Ovary (tissue), 9 donors: ENCODE measurements around the gene CROCC. TPM values are rescaled to one million over a fixed set of nuclear protein-coding genes. Genes with fewer than 3 reads are reported as not detected.

Experiments
- DNase-seq, 5 donors: peaks; one replicate each; pipeline ENCODE4 v3.0.0-alpha.2; 2019 to 2020
- H3K27ac ChIP-seq, 2 donors: fragments of 200-600 bp; one replicate each; pipeline versions ENCODE4 v1.5.1 to v1.8.0; 2019 to 2022
- H3K27me3 ChIP-seq: fragments of 200-600 bp; one replicate; pipeline ENCODE4 v1.8.0; 2022
- H3K36me3 ChIP-seq: fragments of 200-600 bp; sonication (generic); one replicate; pipeline ENCODE4 v1.5.1; 2019
- H3K4me1 ChIP-seq: one replicate; pipeline ENCODE4 v1.8.1; 2013; ENCODE audit warnings: mild to moderate bottlenecking, moderate library complexity; ENCODE audit not compliant: insufficient read depth
- H3K4me3 ChIP-seq: fragments of 200-600 bp; sonication (generic); one replicate; pipeline ENCODE4 v1.5.1; 2017
- H3K9me3 ChIP-seq, 2 donors: fragments of 200-600 bp in 1 of 2; sonication (generic) in 1 of 2; one replicate each; pipeline versions ENCODE4 v1.5.1 to v1.8.1; 2013 to 2019; ENCODE audit warnings: mild to moderate bottlenecking in 1 of 2, moderate library complexity in 1 of 2
- CTCF ChIP-seq, 3 donors: fragments of 450-650 bp in 2 of 3; fragments of 200-600 bp in 1 of 3; IDR thresholded peaks; one replicate each; pipeline versions ENCODE4 v1.5.1 to v1.8.0; 2016 to 2022; ENCODE audit warnings: antibody characterized with exemption in 3 of 3, mild to moderate bottlenecking in 1 of 3
- EP300 ChIP-seq: sonication (generic); formaldehyde crosslinking; IDR thresholded peaks from one replicate; pipeline ENCODE4 v1.6.1; 2017; ENCODE audit warnings: antibody characterized with exemption
- POLR2A ChIP-seq: fragments of 450-650 bp; IDR thresholded peaks from one replicate; pipeline ENCODE4 v1.6.1; 2017; ENCODE audit warnings: antibody characterized with exemption, mild to moderate bottlenecking, moderate library complexity
- WGBS, 3 donors: extraction: QIAGEN DNeasy Blood & Tissue Kit in 1 of 3; methylation state at CpG; one replicate each; pipeline versions ENCODE4 v1.1.5 to v1.1.7; 2013 to 2017; 5-methylcytosine and 5-hydroxymethylcytosine counted together
- intact Hi-C, 4 donors: fragments of 100-400 bp; cut with DNase I; formaldehyde crosslinking; loops; one replicate each; pipeline versions ENCODE4 v1.11.0 to v1.15.1; 2022 to 2023
- polyA plus RNA-seq, 2 donors: library from polyadenylated mRNA; stranded (reverse); fragments of 200-250 nt in 1 of 2; fragments of 350-450 nt in 1 of 2; fragmentation: Illumina TruSeq in 1 of 2; extraction: RNeasy Lipid Tissue Mini Kit (QIAGEN cat#74804) in 1 of 2; gene quantifications; one replicate each; pipeline ENCODE4 v1.2.3, GENCODE V29; 2013 to 2014
- total RNA-seq, 7 donors: library from RNA; depleted of rRNA in 2 of 7; stranded (reverse); fragments of >200 nt in 2 of 7; fragmentation: NEBNext Ultra II Directional in 3 of 7; extraction: Animal tissue kit (Norgen Biotek cat#: 25700) in 3 of 7; gene quantifications; one replicate each; pipeline versions ENCODE4 v1.1.0 to v1.2.4, GENCODE V29; 2016 to 2023
- donor health status: DM: no; HTN: no; CAD: no; lungs with moderate emphysema.
- donor health status: DM: no; HTN: no; CAD: no.
- donor health status: Bipolar disorder and iron deficiency.
- donor health status: DM: yes; HTN: yes; CAD: no.
- donor health status: DM: no; HTN: no; CAD: no.
- donor health status: DM: yes; HTN: yes; CAD: no.

CROCC gene
- total and polyA plus RNA-seq, 9 donors: 1.7 to 49.1 (median 33.6) TPM

DNA sequence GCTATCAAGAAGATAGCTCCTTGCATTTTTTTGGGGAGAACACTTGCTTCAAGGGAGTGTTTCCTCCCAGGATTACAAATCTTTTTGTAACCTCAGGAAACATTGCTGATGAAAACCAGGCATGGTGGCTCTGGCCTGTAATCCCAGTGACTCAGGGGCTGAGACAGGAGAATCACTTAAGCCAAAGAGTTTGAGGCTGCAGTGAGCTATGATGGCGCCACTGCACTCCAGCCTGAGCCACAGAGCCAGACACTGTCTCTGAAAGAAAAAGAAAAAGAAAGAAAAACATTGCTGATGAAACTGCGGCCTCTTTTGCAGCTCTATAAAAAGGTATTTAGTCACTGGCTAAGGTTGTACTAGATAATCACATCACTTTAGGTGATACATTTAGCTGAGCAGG, 18.7 kb upstream of the CROCC start:
- TF ChIP-seq EP300 (no peak), CTCF (IDR thresholded peaks at IDR 0.05) (no peak), POLR2A (no peak)
- 70 to 82% (median 79%) methylated on average over 2 of the region's 2 CpGs for WGBS, 3 donors
- Histone ChIP-seq H3K36me3 (no peaks in the 10 kb centered on the region), H3K27ac (peak overlapping the region in 1 of 2 donors; percentile 99), H3K4me1 (no peaks in the 10 kb centered on the region), H3K4me3 (no peak overlapping the region), H3K9me3 (no peaks in the 10 kb centered on the region), H3K27me3 (no peaks in the 10 kb centered on the region)
- no peak for DNase-seq
- intact Hi-C loops: no loop called here

DNA sequence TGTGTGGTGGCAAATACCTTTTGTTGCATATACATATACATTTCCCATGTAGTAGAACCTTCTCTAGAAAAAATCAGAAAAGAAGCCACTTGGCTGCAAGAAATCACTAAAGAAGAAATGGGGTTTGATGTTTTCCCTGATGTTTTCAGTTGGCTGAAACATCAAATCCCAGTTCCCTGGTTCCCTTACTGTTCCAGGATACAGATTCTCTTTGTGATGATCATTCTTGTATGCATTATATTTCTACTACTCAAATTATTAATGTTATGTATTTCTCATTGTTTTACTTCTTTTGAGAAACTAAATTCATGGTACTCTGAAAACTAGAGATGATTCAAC, 18.3 kb upstream of the CROCC start:
- H3K4me1 ChIP-seq: no peaks in the 10 kb centered on the region
- TF ChIP-seq EP300: no peak
- TF ChIP-seq CTCF (IDR thresholded peaks at IDR 0.05): no peak
- no peak for TF ChIP-seq POLR2A
- H3K36me3 ChIP-seq: no peaks in the 10 kb centered on the region
- intact Hi-C loops: no loop called here
- no peak for DNase-seq
- H3K27ac ChIP-seq: peak overlapping the region; percentile 92 to 99
- H3K9me3 ChIP-seq: no peaks in the 10 kb centered on the region
- H3K4me3 ChIP-seq: peak overlapping the region; percentile 55
- H3K27me3 ChIP-seq: no peaks in the 10 kb centered on the region

DNA sequence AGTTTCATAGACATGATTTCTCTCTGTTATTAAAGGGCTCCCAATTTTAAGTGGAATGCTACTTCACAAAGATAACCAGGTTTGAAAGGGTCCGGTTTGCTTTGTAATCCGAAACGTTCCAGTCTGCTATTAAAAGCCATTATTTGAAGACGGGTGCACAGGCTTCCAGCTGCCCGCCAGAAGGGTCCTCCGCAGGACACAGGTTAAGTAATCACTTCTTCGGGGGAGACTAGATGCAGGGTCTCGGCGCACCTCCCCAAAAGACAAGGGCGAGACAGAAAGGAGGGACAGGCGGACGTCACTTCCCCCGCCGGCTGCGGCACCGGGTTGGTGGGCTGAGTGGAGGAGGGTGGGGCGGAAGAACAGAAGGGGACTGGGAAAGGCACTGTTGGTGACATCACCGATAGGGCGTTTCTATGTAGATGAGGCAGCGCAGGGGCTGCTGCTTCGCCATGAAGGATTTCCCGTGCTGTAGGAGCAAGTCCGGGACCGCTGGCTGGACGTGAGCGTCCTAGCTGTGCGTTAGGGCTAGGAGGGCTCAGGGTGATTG, 17.1 kb upstream of the CROCC start:
- Histone ChIP-seq H3K9me3 (no peaks in the 10 kb centered on the region), H3K27ac (peak overlapping the region; percentile 92 to 99), H3K27me3 (no peaks in the 10 kb centered on the region), H3K4me1 (no peaks in the 10 kb centered on the region), H3K4me3 (peak overlapping the region; percentile 55), H3K36me3 (no peaks in the 10 kb centered on the region)
- 0 to 1% (median 0%) methylated on average over 27 of the region's 27 CpGs for WGBS, 3 donors
- peak; percentile 97 to 100 (median 99) for DNase-seq
- TF ChIP-seq POLR2A (peak; percentile 94), EP300 (peak; percentile 58), CTCF (IDR thresholded peaks at IDR 0.05) (peak in 1 of 3 donors; percentile 7)
- intact Hi-C loops: no loop called here

DNA sequence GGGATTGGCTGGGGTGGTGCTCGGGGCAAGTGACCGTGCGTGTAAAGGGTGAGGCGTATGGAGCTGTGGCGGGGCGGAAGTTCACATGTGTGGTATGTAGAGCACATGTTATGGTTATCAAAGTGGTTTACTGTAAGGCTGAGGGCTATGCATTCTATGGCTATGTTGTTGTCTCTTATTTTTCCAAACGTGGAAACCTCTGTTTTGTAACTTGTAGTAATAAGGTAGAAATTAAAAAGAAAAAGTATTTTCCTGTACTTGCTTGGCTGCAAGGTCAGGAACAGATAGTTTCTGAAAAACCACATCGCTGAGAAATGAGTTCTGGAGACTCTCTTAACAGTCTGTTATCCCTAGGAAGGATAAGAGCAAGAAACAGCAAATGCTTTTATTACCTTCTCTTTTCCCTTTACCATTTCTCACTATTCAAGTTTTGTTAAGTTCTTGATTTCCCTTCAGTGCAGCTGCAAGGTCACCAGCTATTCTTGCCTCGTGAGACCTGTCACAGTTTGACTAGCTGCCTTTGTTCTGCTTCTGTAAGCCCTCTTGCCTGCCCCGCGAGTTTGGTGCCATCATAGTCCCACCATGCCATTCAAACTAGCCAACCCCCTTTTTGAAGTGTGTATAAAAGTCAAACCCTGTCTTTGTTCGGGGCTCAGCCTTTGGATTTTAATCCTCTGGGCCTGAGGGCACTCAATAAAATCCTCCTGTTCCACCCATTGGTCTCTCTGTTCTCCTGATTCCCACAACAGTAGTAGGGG, 16.4 kb upstream of the CROCC start:
- intact Hi-C loops: no loop called here
- no peaks in the 10 kb centered on the region for H3K36me3 ChIP-seq
- H3K27me3 ChIP-seq: no peaks in the 10 kb centered on the region
- peak in 2 of 5 donors; percentile 45 to 62 for DNase-seq
- no peak for TF ChIP-seq CTCF (IDR thresholded peaks at IDR 0.05)
- peak; percentile 59 for TF ChIP-seq EP300
- TF ChIP-seq POLR2A: peak; percentile 81
- H3K4me3 ChIP-seq: peak overlapping the region; percentile 55
- H3K9me3 ChIP-seq: no peaks in the 10 kb centered on the region
- H3K27ac ChIP-seq: peak overlapping the region; percentile 92 to 99
- WGBS, 3 donors: 4 to 6% (median 5%) methylated on average over 12 of the region's 12 CpGs
- no peaks in the 10 kb centered on the region for H3K4me1 ChIP-seq
